Measurements from ENCODE around the gene GMDS.
A peak's percentile ranks its signal among the peaks of the same experiment; 100 is the strongest.

The GMDS gene

GRCh38 chr6:2108700-2109306 is 136.6 kb downstream of the GMDS start:
- TF ChIP-seq TCF4 (CRISPR knock-in tag; IDR thresholded peaks at IDR 0.05; ENCODE audit: borderline replicate concordance), result no peak
- TF ChIP-seq PATZ1 (CRISPR knock-in tag; IDR thresholded peaks at IDR 0.05; ENCODE audit: borderline replicate concordance), result no peak
- no peak for TF ChIP-seq CREB5 (CRISPR knock-in tag; IDR thresholded peaks at IDR 0.05; ENCODE audit: low read depth)
- TF ChIP-seq CSRNP3 (CRISPR knock-in tag; IDR thresholded peaks at IDR 0.05), result no peak
- no peak for ATAC-seq

GRCh38 chr6:2104524-2104880 is 140.9 kb downstream of the GMDS start:
- no peak for ATAC-seq
- TF ChIP-seq SNAI2 (CRISPR knock-in tag; IDR thresholded peaks at IDR 0.05), result no peak
- no peak for TF ChIP-seq PPARA (CRISPR knock-in tag; IDR thresholded peaks at IDR 0.05; ENCODE audit: borderline replicate concordance)
- no peak for TF ChIP-seq ZNF70 (CRISPR knock-in tag; IDR thresholded peaks at IDR 0.05)
- no peak for TF ChIP-seq ZFP30 (CRISPR knock-in tag; IDR thresholded peaks at IDR 0.05)
- no peak for TF ChIP-seq POU6F1 (CRISPR knock-in tag; IDR thresholded peaks at IDR 0.05; ENCODE audit: borderline replicate concordance, low read depth)
- no peak for TF ChIP-seq PATZ1 (CRISPR knock-in tag; IDR thresholded peaks at IDR 0.05; ENCODE audit: borderline replicate concordance)
- no peak for TF ChIP-seq CSDC2 (CRISPR knock-in tag; IDR thresholded peaks at IDR 0.05)
- TF ChIP-seq ZNF565 (CRISPR knock-in tag; conservative IDR thresholded peaks at IDR 0.05; ENCODE audit: low read depth), result no peak
- TF ChIP-seq ZC3H10 (CRISPR knock-in tag; IDR thresholded peaks at IDR 0.05), result no peak
- TF ChIP-seq BACH2 (CRISPR knock-in tag; IDR thresholded peaks at IDR 0.05; ENCODE audit: borderline replicate concordance), result no peak
- no peak for TF ChIP-seq GLIS3 (CRISPR knock-in tag; IDR thresholded peaks at IDR 0.05)
- TF ChIP-seq CSRNP3 (CRISPR knock-in tag; IDR thresholded peaks at IDR 0.05), result no peak
- no peak for TF ChIP-seq ARNTL (CRISPR knock-in tag; IDR thresholded peaks at IDR 0.05; ENCODE audit: borderline replicate concordance, low read depth)
- TF ChIP-seq ISL1 (CRISPR knock-in tag; IDR thresholded peaks at IDR 0.05), result no peak

- no peak for TF ChIP-seq TCF4 (CRISPR knock-in tag; IDR thresholded peaks at IDR 0.05; ENCODE audit: borderline replicate concordance)
- TF ChIP-seq TSHZ2 (CRISPR knock-in tag; IDR thresholded peaks at IDR 0.05), result 0 out of 2 replicates have a peak, but pooled peaks have one; percentile 54
- TF ChIP-seq RARB (CRISPR knock-in tag; IDR thresholded peaks at IDR 0.05), result no peak
- TF ChIP-seq CREB5 (CRISPR knock-in tag; IDR thresholded peaks at IDR 0.05; ENCODE audit: low read depth), result peak; percentile 85
- peak; percentile 89 for TF ChIP-seq ISL1 (CRISPR knock-in tag; IDR thresholded peaks at IDR 0.05)
- no peak for TF ChIP-seq ESRRG (CRISPR knock-in tag; IDR thresholded peaks at IDR 0.05)
- TF ChIP-seq POU6F1 (CRISPR knock-in tag; IDR thresholded peaks at IDR 0.05; ENCODE audit: borderline replicate concordance, low read depth), result no peak
- no peak for TF ChIP-seq ZC3H10 (CRISPR knock-in tag; IDR thresholded peaks at IDR 0.05)
- no peak for TF ChIP-seq ZNF70 (CRISPR knock-in tag; IDR thresholded peaks at IDR 0.05)
- no peak; the same call in 1 of the 2 replicates for TF ChIP-seq SNAI2 (CRISPR knock-in tag; IDR thresholded peaks at IDR 0.05)
- no peak for TF ChIP-seq PPARA (CRISPR knock-in tag; IDR thresholded peaks at IDR 0.05; ENCODE audit: borderline replicate concordance)
- peak; percentile 97 for ATAC-seq
These were observed 141.5 kb downstream of the GMDS start for GRCh38 chr6:2103765-2104523.

Data from SK-N-SH treated with all-trans-retinoic acid at 6 μM for 48 hours (cell line).